Measurements from ENCODE around the gene OR10G3.

Gene OR10G3

DNA sequence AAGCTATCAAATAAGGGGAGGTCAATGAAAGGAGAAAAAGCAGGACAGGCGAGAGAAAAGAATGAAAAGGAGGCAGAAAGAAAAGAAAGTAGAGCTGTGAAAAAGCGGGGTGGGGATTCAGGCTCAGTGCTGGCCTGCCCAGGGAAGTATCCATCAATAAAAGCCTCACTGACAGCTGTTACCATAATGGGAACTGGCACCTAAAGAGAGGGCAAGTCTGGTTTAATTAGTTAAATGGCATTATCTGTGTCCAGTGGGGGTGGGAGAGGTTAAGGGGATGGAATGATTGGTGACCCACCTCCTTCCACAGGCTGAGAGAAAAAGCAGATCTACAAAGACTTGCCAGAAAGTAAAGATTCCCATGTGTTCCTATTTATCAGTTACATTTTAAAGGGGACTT, 61.2 kb downstream of the OR10G3 start:
- Histone ChIP-seq H3K4me3 (ENCODE audit: severe bottlenecking) (no peak overlapping the region), H3K4me1 (ENCODE audit: insufficient read depth, poor library complexity, severe bottlenecking) (no peaks in the 10 kb centered on the region), H3K27ac (ENCODE audit: poor library complexity, severe bottlenecking) (no peak overlapping the region), H3K27me3 (ENCODE audit: insufficient read depth, poor library complexity, severe bottlenecking) (peaks cover 4% of the 10 kb centered on the region), H3K36me3 (ENCODE audit: low read depth) (no peaks in the 10 kb centered on the region), H3K9me3 (ENCODE audit: severe bottlenecking) (no peaks in the 10 kb centered on the region)
- TF ChIP-seq, protein P1, sequence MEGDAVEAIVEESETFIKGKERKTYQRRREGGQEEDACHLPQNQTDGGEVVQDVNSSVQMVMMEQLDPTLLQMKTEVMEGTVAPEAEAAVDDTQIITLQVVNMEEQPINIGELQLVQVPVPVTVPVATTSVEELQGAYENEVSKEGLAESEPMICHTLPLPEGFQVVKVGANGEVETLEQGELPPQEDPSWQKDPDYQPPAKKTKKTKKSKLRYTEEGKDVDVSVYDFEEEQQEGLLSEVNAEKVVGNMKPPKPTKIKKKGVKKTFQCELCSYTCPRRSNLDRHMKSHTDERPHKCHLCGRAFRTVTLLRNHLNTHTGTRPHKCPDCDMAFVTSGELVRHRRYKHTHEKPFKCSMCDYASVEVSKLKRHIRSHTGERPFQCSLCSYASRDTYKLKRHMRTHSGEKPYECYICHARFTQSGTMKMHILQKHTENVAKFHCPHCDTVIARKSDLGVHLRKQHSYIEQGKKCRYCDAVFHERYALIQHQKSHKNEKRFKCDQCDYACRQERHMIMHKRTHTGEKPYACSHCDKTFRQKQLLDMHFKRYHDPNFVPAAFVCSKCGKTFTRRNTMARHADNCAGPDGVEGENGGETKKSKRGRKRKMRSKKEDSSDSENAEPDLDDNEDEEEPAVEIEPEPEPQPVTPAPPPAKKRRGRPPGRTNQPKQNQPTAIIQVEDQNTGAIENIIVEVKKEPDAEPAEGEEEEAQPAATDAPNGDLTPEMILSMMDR (IDR thresholded peaks at IDR 0.05; ENCODE audit: poor library complexity, severe bottlenecking): no peak
- no peak for ATAC-seq (ENCODE audit: low read depth)
- no peak for DNase-seq (ENCODE audit: low spot score)

All from RWPE2 (cell line).